HepG2 (cell line): ENCODE results near the gene SLC38A1. TPM values are rescaled to one million over a fixed set of nuclear protein-coding genes. Genes with fewer than 3 reads are reported as not detected.

Experiments used
- ATAC-seq: fragments of 200-7000 bp; cut with Tn5 transposase; 3 replicates; pipeline ENCODE4 v1.9.1; 2020; ENCODE audit warnings: mild to moderate bottlenecking, moderate library complexity
- BruUV-seq: library from RNA; stranded (reverse); fragments of 400-500 nt; replicated peaks from 2 replicates; lab custom pipeline; 2021; lab: Mats Ljungman, UMichigan
- CTCF ChIA-PET: fragments of 300-600 bp; formaldehyde crosslinking; extraction: SDS; loops from one replicate; lab custom pipeline; 2021; ENCODE audit warnings: low total read pairs, inconsistent platforms, low intra/inter-chr PET ratio; lab: Yijun Ruan, JAX
- POLR2A ChIA-PET: fragments of 350-600 bp; sonication (Branson Sonifier 250); formaldehyde crosslinking; loops from one replicate; lab custom pipeline; 2020; ENCODE audit warnings: antibody characterized with exemption, inconsistent platforms; lab: Yijun Ruan, JAX
- DNase-seq: peaks from one replicate; pipeline ENCODE4 v3.0.0-alpha.2; 2015; ENCODE audit warnings: low spot score
- FAIRE-seq: peaks from 3 replicates; lab custom pipeline; 2011; peaks lifted over from hg19 to GRCh38; lab: Jason Lieb, UNC
- H2AFZ ChIP-seq: one replicate; pipeline ENCODE4 v1.6.1; 2011; ENCODE audit warnings: low read length, inconsistent platforms
- H3K27ac ChIP-seq: fragments of 300-600 bp; 3 replicates; pipeline ENCODE4 v1.8.0; 2011; ENCODE audit warnings: mixed run types, mild to moderate bottlenecking, mixed read lengths, low read length, inconsistent platforms; ENCODE audit not compliant: insufficient read depth; ENCODE audit errors: extremely low read length
- H3K27me3 ChIP-seq, 2 experiments: fragments of 200-600 bp in 1 of 2; 2 replicates in 1 of 2; 3 replicates in 1 of 2; pipeline versions ENCODE4 v1.6.0 to v1.8.0; 2011; ENCODE audit warnings: low read length in 2 of 2, mild to moderate bottlenecking in 2 of 2, moderate library complexity in 2 of 2, inconsistent platforms in 1 of 2; ENCODE audit not compliant: insufficient read depth in 2 of 2, control insufficient read depth in 1 of 2
- H3K36me3 ChIP-seq, 2 experiments: fragments of 200-600 bp in 1 of 2; replicated peaks in 1 of 2; 2 replicates in 1 of 2; 3 replicates in 1 of 2; pipeline versions ENCODE4 v1.5.1 to v1.8.0; 2011; ENCODE audit warnings: low read length in 2 of 2, inconsistent platforms in 1 of 2; ENCODE audit not compliant: insufficient read depth in 2 of 2, control insufficient read depth in 1 of 2
- H3K4me1 ChIP-seq: 2 replicates; pipeline ENCODE4 v1.5.1; 2012; ENCODE audit warnings: low read length, inconsistent platforms; ENCODE audit not compliant: insufficient read depth
- H3K4me2 ChIP-seq: 2 replicates; pipeline ENCODE4 v1.6.0; 2011; ENCODE audit warnings: low read depth, low read length, inconsistent platforms
- H3K4me3 ChIP-seq, 3 experiments: fragments of 200-600 bp in 1 of 3; sonication (generic), shearing (Covaris generic) in 1 of 3; replicated peaks in 1 of 3; 2 replicates each; pipeline ENCODE4 v1.5.1; 2011 to 2016; ENCODE audit warnings: low read length in 3 of 3, inconsistent platforms in 2 of 3, low read depth in 2 of 3, mild to moderate bottlenecking in 2 of 3, control low read depth in 1 of 3, mixed read lengths in 1 of 3; ENCODE audit not compliant: insufficient read depth in 1 of 3
- H3K79me2 ChIP-seq: one replicate; pipeline ENCODE4 v1.6.1; 2011; ENCODE audit warnings: low read length, inconsistent platforms; ENCODE audit not compliant: insufficient read depth
- H3K9ac ChIP-seq: 2 replicates; pipeline ENCODE4 v1.6.0; 2011; ENCODE audit warnings: mild to moderate bottlenecking, low read depth, low read length, inconsistent platforms; ENCODE audit not compliant: insufficient read depth
- H3K9me3 ChIP-seq: 2 replicates; pipeline ENCODE4 v1.5.1; 2012; ENCODE audit warnings: mild to moderate bottlenecking, low read length
- H4K20me1 ChIP-seq: 2 replicates; pipeline ENCODE4 v1.6.0; 2011; ENCODE audit warnings: inconsistent platforms, mild to moderate bottlenecking, low read length, moderate library complexity; ENCODE audit not compliant: insufficient read depth
- NR1H2 ChIP-seq: sonication (generic); formaldehyde crosslinking; IDR thresholded peaks from 2 replicates; pipeline ENCODE4 v1.8.1; 2022; ENCODE audit warnings: low read depth, missing genetic modification reagents, borderline replicate concordance
- SP2 ChIP-seq: sonication (generic); formaldehyde crosslinking; IDR thresholded peaks from 2 replicates; pipeline ENCODE4 v1.5.1; 2020; ENCODE audit warnings: mild to moderate bottlenecking, missing genetic modification reagents
- STAT5B ChIP-seq: sonication (generic); formaldehyde crosslinking; IDR thresholded peaks from 2 replicates; pipeline ENCODE4 v1.4.0; 2020; ENCODE audit warnings: missing genetic modification reagents
- ZBTB37 ChIP-seq: sonication (generic); formaldehyde crosslinking; IDR thresholded peaks from 2 replicates; pipeline ENCODE4 v1.4.0; 2020; ENCODE audit warnings: mild to moderate bottlenecking, missing genetic modification reagents
- ZBTB38 ChIP-seq: sonication (generic); formaldehyde crosslinking; IDR thresholded peaks from 2 replicates; pipeline ENCODE4 v1.5.1; 2020; ENCODE audit warnings: mild to moderate bottlenecking, missing genetic modification reagents
- ZNF607 ChIP-seq: sonication (generic); formaldehyde crosslinking; IDR thresholded peaks from 2 replicates; pipeline ENCODE4 v1.5.1; 2020; ENCODE audit warnings: missing genetic modification reagents, mild to moderate bottlenecking, borderline replicate concordance
- WGBS: methylation state at CpG from one replicate; pipeline ENCODE4 v1.1.6; 2017; ENCODE audit warnings: low lambda C conversion rate; 5-methylcytosine and 5-hydroxymethylcytosine counted together
- in situ Hi-C: cut with HindIII; loops from 2 replicates; pipeline ENCODE4 v1.10.0; 2017; ENCODE audit warnings: low pct_unique_long_range_greater_than_20kb; ENCODE audit not compliant: extremely low pct_ligation_motif_present
- intact Hi-C: fragments of 100-400 bp; cut with micrococcal nuclease; formaldehyde crosslinking; loops from one replicate; pipeline ENCODE4 v1.10.0; 2022; ENCODE audit not compliant: unreplicated experiment
- polyA plus RNA-seq, 8 experiments: library from polyadenylated mRNA; depleted of rRNA in 3 of 8; stranded (reverse) in 7 of 8; unstranded in 1 of 8; fragments of >200 nt; fragmentation: Illumina TruSeq in 4 of 8; extraction: Trizol in 4 of 8; gene quantifications; 2 replicates each; pipeline versions ENCODE4 v1.2.1 to v1.2.3, GENCODE V29; 2011 to 2016; ENCODE audit warnings: low read depth in 4 of 8, missing spikeins in 1 of 8, mixed read lengths in 1 of 8; ENCODE audit not compliant: insufficient read depth in 1 of 8
- total RNA-seq, 5 experiments: library from RNA; depleted of rRNA; stranded (reverse); fragments of >200 nt; fragmentation: Illumina TruSeq; extraction: Trizol; gene quantifications; 2 replicates each; pipeline ENCODE4 v1.2.3, GENCODE V29; 2016; ENCODE audit warnings: low read depth in 1 of 5

Gene SLC38A1
- total and polyA plus RNA-seq, 2 of the 13 experiments (the other 11 are each of a cell fraction or from before 2014, with no cell fraction given): 47.0 to 50.6 TPM

- no TSS peak for BruUV-seq
- ChIA-PET CTCF (no interaction called here), POLR2A (no interaction called here)
- WGBS: 9% methylated on average over 1 of the region's 1 CpG
- no peak for DNase-seq
- no peak for TF ChIP-seq SP2 (CRISPR knock-in tag)
- no peak for TF ChIP-seq ZNF607
- Histone ChIP-seq H3K9me3 (peaks cover 6% of the 10 kb centered on the region), H3K36me3 (no peaks in the 10 kb centered on the region), H4K20me1 (no peaks in the 10 kb centered on the region), H2AFZ (no peak overlapping the region), H3K4me2 (no peak overlapping the region), H3K27me3 (peaks cover 0 to 10% of the 10 kb centered on the region in 2 experiments; a peak in 2 of 5 replicates), H3K4me1 (no peaks in the 10 kb centered on the region), H3K4me3 (no peak overlapping the region), H3K9ac (no peak overlapping the region), H3K79me2 (no peaks in the 10 kb centered on the region), H3K27ac (no peak overlapping the region)
- intact Hi-C loops (loop anchor here (10.0 kb wide), 1 partner anchor 152 kb away; no protein-coding TSS in a partner anchor), in situ Hi-C loops (no loop called here)
- no peak for FAIRE-seq
- ATAC-seq: no peak
Measured at GRCh38 chr12:46152456-46152855, 116.4 kb downstream of the SLC38A1 start.

- ChIA-PET CTCF (no interaction called here), POLR2A (no interaction called here)
- no TSS peak for BruUV-seq
- H4K20me1 ChIP-seq: no peaks in the 10 kb centered on the region
- in situ Hi-C loops (no loop called here), intact Hi-C loops (loop anchor here (10.0 kb wide), 1 partner anchor 154 kb away; no protein-coding TSS in a partner anchor)
- no peaks in the 10 kb centered on the region for H3K79me2 ChIP-seq
- 31% methylated on average over 3 of the region's 3 CpGs for WGBS
- H2AFZ ChIP-seq: no peak overlapping the region
- H3K27me3 ChIP-seq: peaks cover 0 to 23% of the 10 kb centered on the region in 2 experiments; a peak in 2 of 5 replicates
- no peaks in the 10 kb centered on the region for H3K36me3 ChIP-seq
- H3K9me3 ChIP-seq: no peaks in the 10 kb centered on the region
- no peak overlapping the region for H3K9ac ChIP-seq
- no peak overlapping the region for H3K4me3 ChIP-seq
- DNase-seq (no peak), ATAC-seq (no peak), FAIRE-seq (no peak)
- H3K27ac ChIP-seq: no peak overlapping the region
- no peak overlapping the region for H3K4me2 ChIP-seq
- TF ChIP-seq STAT5B (no peak), ZBTB38 (no peak), NR1H2 (no peak), ZBTB37 (no peak)
- no peaks in the 10 kb centered on the region for H3K4me1 ChIP-seq
Measured at GRCh38 chr12:46150735-46151134, 118.1 kb downstream of the SLC38A1 start.
